Vagina (tissue), 2 donors: Measurements from ENCODE around the gene TMEM107. TPM values are rescaled to one million over a fixed set of nuclear protein-coding genes. Genes with fewer than 3 reads are reported as not detected.
A peak's percentile ranks its signal among the peaks of the same experiment; 100 is the strongest.

ENCODE experiments used
- DNase-seq, 2 donors: peaks; one replicate each; pipeline ENCODE4 v3.0.0-alpha.2; 2017; ENCODE audit errors: extremely low spot score in 2 of 2
- H3K27ac ChIP-seq: fragments of 200-600 bp; sonication (generic); one replicate; pipeline ENCODE4 v1.5.1; 2019
- H3K27me3 ChIP-seq: fragments of 200-600 bp; sonication (generic); one replicate; pipeline ENCODE4 v1.5.1; 2019
- H3K36me3 ChIP-seq, 2 donors: fragments of 200-600 bp; sonication (generic); one replicate each; pipeline ENCODE4 v1.5.1; 2017 to 2019
- H3K4me1 ChIP-seq: fragments of 200-600 bp; sonication (generic); one replicate; pipeline ENCODE4 v1.5.1; 2019
- H3K4me3 ChIP-seq, 2 donors: fragments of 200-600 bp; sonication (generic); 1 replicate in 1 of 2; 2 replicates in 1 of 2; pipeline ENCODE4 v1.5.1; 2016 to 2019
- H3K9me3 ChIP-seq: fragments of 200-600 bp; sonication (generic); one replicate; pipeline ENCODE4 v1.5.1; 2019
- POLR2A ChIP-seq, 2 donors: fragments of 450-650 bp; IDR thresholded peaks; one replicate each; pipeline ENCODE4 v1.6.1; 2017; ENCODE audit warnings: antibody characterized with exemption in 2 of 2, mild to moderate bottlenecking in 2 of 2, moderate library complexity in 2 of 2
- POLR2AphosphoS5 ChIP-seq, 2 donors: sonication (generic); formaldehyde crosslinking; IDR thresholded peaks; one replicate each; pipeline ENCODE4 v1.9.0; 2017; ENCODE audit warnings: antibody characterized with exemption in 2 of 2, mild to moderate bottlenecking in 2 of 2, low read depth in 1 of 2; ENCODE audit not compliant: insufficient read depth in 1 of 2
- intact Hi-C: fragments of 100-400 bp; cut with DNase I; formaldehyde crosslinking; loops from one replicate; pipeline ENCODE4 v1.15.1; 2023
- total RNA-seq: library from RNA; depleted of rRNA; stranded (reverse); fragments of >200 nt; gene quantifications from one replicate; pipeline ENCODE4 v1.2.3, GENCODE V29; 2016
- TF ChIP-seq, protein P1 (sequence below), 3 experiments: fragments of 450-650 bp in 2 of 3; fragments of 200-600 bp in 1 of 3; sonication (generic) in 1 of 3; IDR thresholded peaks; one replicate each; pipeline ENCODE4 v1.5.1; 2017 to 2019; ENCODE audit warnings: antibody characterized with exemption in 3 of 3, mild to moderate bottlenecking in 2 of 3, moderate library complexity in 2 of 3

Gene TMEM107
- total RNA-seq, 1 donor from 2014 or later: 20.6 TPM

DNA sequence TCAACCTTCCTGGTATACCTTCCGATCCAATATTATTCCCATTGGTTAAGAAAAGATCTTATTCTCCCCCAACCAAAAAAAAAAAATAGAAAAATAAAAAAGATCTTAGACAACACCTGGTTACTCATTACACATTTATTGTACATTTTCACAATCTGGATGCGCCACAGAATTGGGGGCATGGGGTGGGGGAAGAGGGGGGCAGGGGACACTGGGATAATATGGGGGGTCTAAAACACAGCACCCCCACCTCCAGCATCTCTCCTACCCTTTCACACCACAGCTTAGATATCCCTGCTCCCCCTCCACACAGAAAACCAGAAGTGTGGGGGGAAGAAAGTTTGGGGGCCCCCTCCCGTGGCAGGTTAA lies 17.2 kb downstream of the TMEM107 start:
- Histone ChIP-seq H3K27ac (peak overlapping the region; percentile 100), H3K9me3 (no peaks in the 10 kb centered on the region), H3K4me1 (peaks cover 52% of the 10 kb centered on the region), H3K4me3 (no peak overlapping the region), H3K36me3 (peaks cover 0 to 5% of the 10 kb centered on the region in 2 donors), H3K27me3 (no peaks in the 10 kb centered on the region)
- TF ChIP-seq, protein P1, sequence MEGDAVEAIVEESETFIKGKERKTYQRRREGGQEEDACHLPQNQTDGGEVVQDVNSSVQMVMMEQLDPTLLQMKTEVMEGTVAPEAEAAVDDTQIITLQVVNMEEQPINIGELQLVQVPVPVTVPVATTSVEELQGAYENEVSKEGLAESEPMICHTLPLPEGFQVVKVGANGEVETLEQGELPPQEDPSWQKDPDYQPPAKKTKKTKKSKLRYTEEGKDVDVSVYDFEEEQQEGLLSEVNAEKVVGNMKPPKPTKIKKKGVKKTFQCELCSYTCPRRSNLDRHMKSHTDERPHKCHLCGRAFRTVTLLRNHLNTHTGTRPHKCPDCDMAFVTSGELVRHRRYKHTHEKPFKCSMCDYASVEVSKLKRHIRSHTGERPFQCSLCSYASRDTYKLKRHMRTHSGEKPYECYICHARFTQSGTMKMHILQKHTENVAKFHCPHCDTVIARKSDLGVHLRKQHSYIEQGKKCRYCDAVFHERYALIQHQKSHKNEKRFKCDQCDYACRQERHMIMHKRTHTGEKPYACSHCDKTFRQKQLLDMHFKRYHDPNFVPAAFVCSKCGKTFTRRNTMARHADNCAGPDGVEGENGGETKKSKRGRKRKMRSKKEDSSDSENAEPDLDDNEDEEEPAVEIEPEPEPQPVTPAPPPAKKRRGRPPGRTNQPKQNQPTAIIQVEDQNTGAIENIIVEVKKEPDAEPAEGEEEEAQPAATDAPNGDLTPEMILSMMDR (IDR thresholded peaks at IDR 0.05): peak in 1 of 3 experiments; percentile 5
- TF ChIP-seq POLR2A (IDR thresholded peaks at IDR 0.05): no peak
- intact Hi-C loops: no loop called here
- DNase-seq: no peak

DNA sequence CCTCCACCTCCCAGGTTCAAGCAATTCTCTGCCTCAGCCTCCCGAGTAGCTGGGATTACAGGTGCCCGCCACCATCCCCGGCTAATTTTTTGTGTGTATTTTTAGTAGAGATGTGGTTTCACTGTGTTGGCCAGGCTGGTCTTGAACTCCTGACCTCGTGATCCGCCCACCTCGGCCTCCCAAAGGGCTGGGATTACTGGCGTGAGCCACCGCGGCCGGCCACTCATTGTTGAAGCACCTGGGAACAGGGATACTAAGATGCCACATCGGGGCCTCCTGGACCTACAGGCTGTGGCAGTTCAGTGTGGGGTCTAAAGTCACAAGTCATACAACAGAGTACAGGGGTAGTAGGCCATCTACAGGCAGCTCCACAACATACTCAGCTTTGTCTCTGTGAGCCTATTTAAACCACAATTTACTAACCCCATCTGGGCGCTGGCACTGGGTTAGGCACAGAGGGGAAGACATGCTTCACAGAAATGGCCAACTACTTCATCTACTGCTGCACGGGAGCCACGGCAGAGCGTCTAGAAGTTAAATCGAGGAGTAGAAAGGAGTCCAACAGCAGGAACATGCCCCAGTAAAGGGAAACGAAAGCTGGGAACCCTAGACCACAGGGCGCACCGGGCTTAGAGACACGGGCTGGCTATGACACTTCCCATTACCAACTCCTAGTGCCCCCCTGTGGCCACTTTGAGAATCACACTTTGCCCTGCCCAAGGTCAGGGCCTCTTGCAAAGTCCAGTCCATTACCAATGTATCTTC lies 17.7 kb downstream of the TMEM107 start:
- peak in 1 of 2 donors; percentile 95 for DNase-seq
- TF ChIP-seq POLR2AphosphoS5 (IDR thresholded peaks at IDR 0.05; ENCODE audit: insufficient read depth in 1 of 2, low read depth in 1 of 2): peak; percentile 18 to 77
- TF ChIP-seq, protein P1 (IDR thresholded peaks at IDR 0.05): peak; percentile 57 to 95 (median 80)
- TF ChIP-seq POLR2A (IDR thresholded peaks at IDR 0.05): no peak
- Histone ChIP-seq H3K4me3 (no peak overlapping the region), H3K4me1 (peaks cover 52% of the 10 kb centered on the region), H3K9me3 (no peaks in the 10 kb centered on the region), H3K27ac (peak overlapping the region; percentile 100), H3K36me3 (peaks cover 0 to 5% of the 10 kb centered on the region in 2 donors), H3K27me3 (no peaks in the 10 kb centered on the region)
- intact Hi-C loops: no loop called here

DNA sequence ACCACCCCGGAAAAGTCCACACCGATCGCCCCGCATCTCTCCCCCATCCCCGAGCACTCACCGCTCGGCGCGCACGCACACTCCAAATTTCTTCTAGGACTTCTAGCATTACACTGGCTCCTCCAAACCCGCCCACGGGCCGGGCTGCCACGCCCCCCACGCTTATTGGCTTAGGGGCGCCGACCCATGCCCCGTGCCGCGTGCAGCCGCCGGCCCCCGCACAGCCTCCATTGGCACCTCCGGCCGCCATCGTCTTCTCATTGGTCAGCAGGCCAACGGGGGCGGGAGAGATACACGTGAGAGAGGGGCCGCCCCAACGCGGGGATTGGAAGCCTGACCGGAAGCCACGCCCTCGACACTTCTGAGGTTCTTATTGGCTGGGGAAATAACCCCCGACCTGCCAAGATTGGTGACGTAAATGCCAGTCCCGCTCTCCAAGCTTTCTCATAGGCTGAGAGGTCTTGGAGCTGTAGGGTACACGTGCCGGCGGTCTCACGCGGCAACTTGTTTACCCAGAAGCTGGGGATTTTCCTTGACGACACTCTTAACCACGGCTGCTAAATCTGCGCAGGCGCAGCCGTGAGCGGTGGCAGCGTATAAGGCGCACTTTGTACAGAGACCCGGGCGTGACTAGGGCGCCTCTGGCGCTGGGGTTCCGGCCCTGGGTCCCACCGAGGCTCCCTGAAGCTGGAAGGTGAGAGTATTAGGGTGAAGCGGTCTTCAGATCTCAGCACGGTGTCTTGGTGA lies 19.8 kb downstream of the TMEM107 start:
- Histone ChIP-seq H3K27me3 (no peaks in the 10 kb centered on the region), H3K9me3 (no peaks in the 10 kb centered on the region), H3K4me1 (peaks cover 49% of the 10 kb centered on the region), H3K36me3 (peaks cover 0 to 5% of the 10 kb centered on the region in 2 donors), H3K27ac (peak overlapping the region; percentile 100), H3K4me3 (peak overlapping the region; percentile 84 to 98)
- DNase-seq: peak; percentile 100
- intact Hi-C loops: no loop called here
- TF ChIP-seq POLR2AphosphoS5 (IDR thresholded peaks at IDR 0.05; ENCODE audit: insufficient read depth in 1 of 2, low read depth in 1 of 2) (peak; percentile 99), POLR2A (IDR thresholded peaks at IDR 0.05) (peak; percentile 82 to 100)
- TF ChIP-seq, protein P1 (IDR thresholded peaks at IDR 0.05): no peak

DNA sequence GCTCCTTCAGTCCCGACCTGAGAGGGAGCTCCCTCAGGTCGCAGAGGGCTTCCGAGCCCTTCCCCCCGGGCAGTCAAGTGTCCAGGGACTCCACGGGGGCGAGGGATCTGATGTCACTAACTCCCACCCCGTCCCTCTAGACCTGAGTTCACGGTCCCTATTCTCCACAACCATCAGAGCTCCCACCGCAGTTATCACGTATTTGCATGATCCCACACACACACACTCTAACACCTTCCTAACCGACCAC lies 20.3 kb downstream of the TMEM107 start:
- Histone ChIP-seq H3K36me3 (peaks cover 0 to 5% of the 10 kb centered on the region in 2 donors), H3K4me3 (peak overlapping the region; percentile 84 to 98), H3K4me1 (peaks cover 45% of the 10 kb centered on the region), H3K27me3 (no peaks in the 10 kb centered on the region), H3K9me3 (no peaks in the 10 kb centered on the region), H3K27ac (peak overlapping the region; percentile 100)
- intact Hi-C loops: no loop called here
- DNase-seq: no peak
- TF ChIP-seq, protein P1 (IDR thresholded peaks at IDR 0.05): no peak
